GM20431 (cell line): ENCODE data around the gene PEF1.

ENCODE experiments used
- in situ Hi-C: fragments of 300-500 bp; cut with MseI, MboI; formaldehyde crosslinking; loops from one replicate; pipeline ENCODE4 v1.15.0; 2020; ENCODE audit warnings: low sequenced_read_pairs; ENCODE audit not compliant: unreplicated experiment

The PEF1 gene

GRCh38 chr1:31672986-31673385 is 28.3 kb upstream of the PEF1 start:
- in situ Hi-C loops, result loop anchor here (25.0 kb wide), 1 partner anchor 289 kb away; no protein-coding TSS in a partner anchor

GRCh38 chr1:31671561-31672201 is 27.0 kb upstream of the PEF1 start:
- in situ Hi-C loops, result loop anchor here (25.0 kb wide), 1 partner anchor 291 kb away; no protein-coding TSS in a partner anchor

- in situ Hi-C loops, result loop anchor here (25.0 kb wide), 1 partner anchor 291 kb away; no protein-coding TSS in a partner anchor
These were observed 26.5 kb upstream of the PEF1 start for GRCh38 chr1:31671147-31671546.

- in situ Hi-C loops, result loop anchor here (25.0 kb wide), 1 partner anchor 292 kb away; no protein-coding TSS in a partner anchor
These were observed 25.9 kb upstream of the PEF1 start for GRCh38 chr1:31670593-31670964.

GRCh38 chr1:31669786-31670592 is 25.3 kb upstream of the PEF1 start:
- in situ Hi-C loops, result loop anchor here (10.0 to 25.0 kb wide), 2 partner anchors 115 to 292 kb away; no protein-coding TSS in a partner anchor

- in situ Hi-C loops, result loop anchor here (10.0 to 25.0 kb wide), 2 partner anchors 115 to 293 kb away; no protein-coding TSS in a partner anchor
These were observed 24.7 kb upstream of the PEF1 start for GRCh38 chr1:31669433-31669785.

- in situ Hi-C loops, result loop anchor here (10.0 to 25.0 kb wide), 2 partner anchors 116 to 294 kb away; no protein-coding TSS in a partner anchor
These were observed 23.7 kb upstream of the PEF1 start for GRCh38 chr1:31668303-31668883.

- in situ Hi-C loops, result loop anchor here (10.0 to 25.0 kb wide), 2 partner anchors 118 to 295 kb away; no protein-coding TSS in a partner anchor
These were observed 22.5 kb upstream of the PEF1 start for GRCh38 chr1:31667065-31667785.

GRCh38 chr1:31666263-31666963 is 21.7 kb upstream of the PEF1 start:
- in situ Hi-C loops, result loop anchor here (10.0 to 25.0 kb wide), 2 partner anchors 118 to 296 kb away; no protein-coding TSS in a partner anchor

GRCh38 chr1:31665234-31665878 is 20.7 kb upstream of the PEF1 start:
- in situ Hi-C loops, result loop anchor here (10.0 to 25.0 kb wide), 2 partner anchors 119 to 297 kb away; no protein-coding TSS in a partner anchor

- in situ Hi-C loops, result loop anchor here (10.0 to 25.0 kb wide), 2 partner anchors 120 to 298 kb away; no protein-coding TSS in a partner anchor
These were observed 19.9 kb upstream of the PEF1 start for GRCh38 chr1:31664528-31664927.

GRCh38 chr1:31663622-31664452 is 19.2 kb upstream of the PEF1 start:
- in situ Hi-C loops, result loop anchor here (10.0 to 25.0 kb wide), 2 partner anchors 121 to 298 kb away; no protein-coding TSS in a partner anchor

GRCh38 chr1:31662463-31662862 is 17.8 kb upstream of the PEF1 start:
- in situ Hi-C loops, result loop anchor here (10.0 to 25.0 kb wide), 2 partner anchors 122 to 300 kb away; no protein-coding TSS in a partner anchor

GRCh38 chr1:31661856-31662255 is 17.2 kb upstream of the PEF1 start:
- in situ Hi-C loops, result loop anchor here (10.0 to 25.0 kb wide), 2 partner anchors 123 to 300 kb away; no protein-coding TSS in a partner anchor

- in situ Hi-C loops, result loop anchor here (10.0 to 25.0 kb wide), 2 partner anchors 124 to 301 kb away; no protein-coding TSS in a partner anchor
These were observed 16.3 kb upstream of the PEF1 start for GRCh38 chr1:31660871-31661455.

- in situ Hi-C loops, result loop anchor here (10.0 to 25.0 kb wide), 2 partner anchors 125 to 302 kb away; no protein-coding TSS in a partner anchor
These were observed 15.2 kb upstream of the PEF1 start for GRCh38 chr1:31659889-31660288.

GRCh38 chr1:31658721-31659120 is 14.0 kb upstream of the PEF1 start:
- in situ Hi-C loops, result loop anchor here (25.0 kb wide), 1 partner anchor 304 kb away; no protein-coding TSS in a partner anchor
